Right lobe of liver (tissue), 4 donors: Measurements from ENCODE around the gene PGBD2.
"Not testable (repeated sequence)": the region's sequence is repeated elsewhere in the genome, so short reads cannot be mapped to it uniquely, and the experiment has no call there.

Source experiments
- POLR2A ChIP-seq: fragments of 450-650 bp; IDR thresholded peaks from one replicate; pipeline ENCODE4 v1.6.1; 2017; ENCODE audit warnings: antibody characterized with exemption, mild to moderate bottlenecking
- TF ChIP-seq, protein P1 (sequence below), 4 donors: fragments of 200-600 bp in 3 of 4; fragments of 450-650 bp in 1 of 4; IDR thresholded peaks; one replicate each; pipeline versions ENCODE4 v1.5.1 to v1.8.0; 2016 to 2022; ENCODE audit warnings: antibody characterized with exemption in 4 of 4, mild to moderate bottlenecking in 2 of 4
- donor health status: DM: no; HTN: no; CAD: no.
- donor health status: DM: no; HTN: no; CAD: no.
- donor health status: DM: no; HTN: yes; CAD: no.

DNA sequence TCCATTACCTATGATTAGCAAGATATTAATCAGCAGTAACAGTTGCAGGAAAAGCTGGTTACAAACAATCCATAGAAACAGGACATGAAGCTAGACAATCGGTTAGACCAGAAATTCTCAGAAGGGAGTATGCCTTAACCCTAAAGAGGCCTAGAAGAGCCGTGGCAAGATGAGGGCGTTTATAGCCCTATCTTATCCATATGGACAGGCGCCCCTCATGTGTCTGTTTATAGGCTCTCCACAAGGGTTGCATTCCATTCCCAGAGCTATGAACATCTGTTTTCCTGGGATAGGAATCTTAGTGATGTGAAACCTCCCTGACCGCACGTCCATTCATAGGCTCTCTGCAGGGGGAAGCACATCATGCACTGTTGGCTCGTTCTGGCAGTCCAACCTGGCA lies 23.6 kb upstream of the PGBD2 start:
- TF ChIP-seq, protein P1, sequence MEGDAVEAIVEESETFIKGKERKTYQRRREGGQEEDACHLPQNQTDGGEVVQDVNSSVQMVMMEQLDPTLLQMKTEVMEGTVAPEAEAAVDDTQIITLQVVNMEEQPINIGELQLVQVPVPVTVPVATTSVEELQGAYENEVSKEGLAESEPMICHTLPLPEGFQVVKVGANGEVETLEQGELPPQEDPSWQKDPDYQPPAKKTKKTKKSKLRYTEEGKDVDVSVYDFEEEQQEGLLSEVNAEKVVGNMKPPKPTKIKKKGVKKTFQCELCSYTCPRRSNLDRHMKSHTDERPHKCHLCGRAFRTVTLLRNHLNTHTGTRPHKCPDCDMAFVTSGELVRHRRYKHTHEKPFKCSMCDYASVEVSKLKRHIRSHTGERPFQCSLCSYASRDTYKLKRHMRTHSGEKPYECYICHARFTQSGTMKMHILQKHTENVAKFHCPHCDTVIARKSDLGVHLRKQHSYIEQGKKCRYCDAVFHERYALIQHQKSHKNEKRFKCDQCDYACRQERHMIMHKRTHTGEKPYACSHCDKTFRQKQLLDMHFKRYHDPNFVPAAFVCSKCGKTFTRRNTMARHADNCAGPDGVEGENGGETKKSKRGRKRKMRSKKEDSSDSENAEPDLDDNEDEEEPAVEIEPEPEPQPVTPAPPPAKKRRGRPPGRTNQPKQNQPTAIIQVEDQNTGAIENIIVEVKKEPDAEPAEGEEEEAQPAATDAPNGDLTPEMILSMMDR (IDR thresholded peaks at IDR 0.05): not testable (repeated sequence)
- TF ChIP-seq POLR2A: not testable (repeated sequence)
